ENCODE results near the gene SFN.

GRCh38 chr1:26839779-26840178 lies 23.2 kb upstream of the SFN start:
- no peak for TF ChIP-seq CTCF (IDR thresholded peaks at IDR 0.05)
- TF ChIP-seq POLR2A (IDR thresholded peaks at IDR 0.05), result no peak

All from lower leg skin (tissue), 3 donors.